HepG2 (cell line): ENCODE measurements around the gene PPP1R15A. TPM values are rescaled to one million over a fixed set of nuclear protein-coding genes. Genes with fewer than 3 reads are reported as not detected.
A peak's percentile ranks its signal among the peaks of the same experiment; 100 is the strongest.

Experiments used
- BCL3 ChIP-seq: sonication (generic); formaldehyde crosslinking; IDR thresholded peaks from 2 replicates; pipeline ENCODE4 v1.5.1; 2020; ENCODE audit warnings: mild to moderate bottlenecking, missing genetic modification reagents, moderate library complexity
- BCL6 ChIP-seq: IDR thresholded peaks from 2 replicates; pipeline ENCODE4 v1.6.1; 2016; ENCODE audit warnings: missing genetic modification reagents, missing compliant biosample characterization
- CREM ChIP-seq, 2 experiments: sonication (generic) in 1 of 2; formaldehyde crosslinking in 1 of 2; IDR thresholded peaks; 2 replicates each; pipeline versions ENCODE4 v1.4.0 to v1.6.1; 2016 to 2020; ENCODE audit warnings: antibody characterized with exemption in 1 of 2, mild to moderate bottlenecking in 1 of 2, missing genetic modification reagents in 1 of 2
- DPF2 ChIP-seq: sonication (generic); formaldehyde crosslinking; IDR thresholded peaks from 2 replicates; pipeline ENCODE4 v1.4.0; 2020; ENCODE audit warnings: mild to moderate bottlenecking, low read depth, missing genetic modification reagents, borderline replicate concordance
- E2F2 ChIP-seq: sonication (generic); formaldehyde crosslinking; IDR thresholded peaks from 2 replicates; pipeline ENCODE4 v1.4.0; 2020; ENCODE audit warnings: missing genetic modification reagents, borderline replicate concordance
- EP300 ChIP-seq, 3 experiments: sonication (generic) in 1 of 3; formaldehyde crosslinking in 1 of 3; IDR thresholded peaks; 2 replicates each; pipeline versions ENCODE4 v1.5.1 to v1.6.1; 2011 to 2020; ENCODE audit warnings: low read depth in 2 of 3, low read length in 2 of 3, borderline replicate concordance in 1 of 3, improper control_type of control experiment in 1 of 3, mild to moderate bottlenecking in 1 of 3, missing genetic modification reagents in 1 of 3, moderate library complexity in 1 of 3
- GABPA ChIP-seq, 2 experiments: IDR thresholded peaks; 2 replicates each; pipeline ENCODE4 v1.6.1; 2011 to 2016; ENCODE audit warnings: low read depth in 2 of 2, low read length in 1 of 2, missing biosample characterization in 1 of 2, missing genetic modification characterization in 1 of 2
- HCFC1 ChIP-seq: fragments of 150-350 bp; IDR thresholded peaks from 2 replicates; pipeline ENCODE4 v1.6.1; 2014; ENCODE audit warnings: low read depth, low read length
- KLF16 ChIP-seq, 2 experiments: sonication (generic) in 1 of 2; formaldehyde crosslinking in 1 of 2; IDR thresholded peaks; 2 replicates each; pipeline versions ENCODE4 v1.6.1 to v1.8.0; 2016 to 2023; ENCODE audit warnings: missing genetic modification reagents in 2 of 2, missing compliant biosample characterization in 1 of 2
- KLF6 ChIP-seq: IDR thresholded peaks from 2 replicates; pipeline ENCODE4 v1.8.0; 2016; ENCODE audit warnings: missing biosample characterization, missing genetic modification reagents
- LCORL ChIP-seq, 2 experiments: fragments of 450-650 bp in 1 of 2; sonication (generic) in 1 of 2; formaldehyde crosslinking in 1 of 2; IDR thresholded peaks; 2 replicates each; pipeline versions ENCODE4 v1.5.0 to v1.6.1; 2017 to 2020; ENCODE audit warnings: antibody characterized with exemption in 1 of 2, missing genetic modification reagents in 1 of 2
- MAFF ChIP-seq: IDR thresholded peaks from 2 replicates; pipeline ENCODE4 v1.6.1; 2011; ENCODE audit warnings: low read depth, low read length, improper control_type of control experiment
- MBD4 ChIP-seq: IDR thresholded peaks from 2 replicates; pipeline ENCODE4 v1.6.1; 2012; ENCODE audit warnings: low read length, inconsistent platforms, borderline replicate concordance
- MZF1 ChIP-seq: sonication (generic); formaldehyde crosslinking; IDR thresholded peaks from 2 replicates; pipeline ENCODE4 v1.8.1; 2023; ENCODE audit warnings: mild to moderate bottlenecking, missing genetic modification reagents, borderline replicate concordance
- PHB2 ChIP-seq: fragments of 450-650 bp; IDR thresholded peaks from 2 replicates; pipeline ENCODE4 v1.6.1; 2018; ENCODE audit not compliant: partially characterized antibody
- SUZ12 ChIP-seq: fragments of 150-350 bp; IDR thresholded peaks from 2 replicates; pipeline ENCODE4 v1.6.1; 2014; ENCODE audit warnings: low read depth, low read length
- YEATS4 ChIP-seq: sonication (generic); formaldehyde crosslinking; IDR thresholded peaks from 2 replicates; pipeline ENCODE4 v1.4.0; 2020; ENCODE audit warnings: missing genetic modification reagents, borderline replicate concordance
- ZBTB21 ChIP-seq: sonication (generic); formaldehyde crosslinking; IDR thresholded peaks from 2 replicates; pipeline ENCODE4 v1.4.0; 2020; ENCODE audit warnings: missing genetic modification reagents
- ZBTB34 ChIP-seq: sonication (generic); formaldehyde crosslinking; IDR thresholded peaks from 2 replicates; pipeline ENCODE4 v1.8.0; 2022; ENCODE audit warnings: mild to moderate bottlenecking, missing genetic modification reagents
- ZBTB42 ChIP-seq: sonication (generic); formaldehyde crosslinking; IDR thresholded peaks from 2 replicates; pipeline ENCODE4 v1.5.0; 2020; ENCODE audit warnings: mild to moderate bottlenecking, missing genetic modification reagents
- ZFY ChIP-seq: sonication (generic); formaldehyde crosslinking; IDR thresholded peaks from 2 replicates; pipeline ENCODE4 v1.4.0; 2020; ENCODE audit warnings: missing genetic modification reagents
- ZNF770 ChIP-seq: sonication (generic); formaldehyde crosslinking; IDR thresholded peaks from 2 replicates; pipeline ENCODE4 v1.5.0; 2020; ENCODE audit warnings: mild to moderate bottlenecking, missing genetic modification reagents
- polyA plus RNA-seq, 8 experiments: library from polyadenylated mRNA; depleted of rRNA in 3 of 8; stranded (reverse) in 7 of 8; unstranded in 1 of 8; fragments of >200 nt; fragmentation: Illumina TruSeq in 4 of 8; extraction: Trizol in 4 of 8; gene quantifications; 2 replicates each; pipeline versions ENCODE4 v1.2.1 to v1.2.3, GENCODE V29; 2011 to 2016; ENCODE audit warnings: low read depth in 4 of 8, missing spikeins in 1 of 8, mixed read lengths in 1 of 8; ENCODE audit not compliant: insufficient read depth in 1 of 8
- total RNA-seq, 5 experiments: library from RNA; depleted of rRNA; stranded (reverse); fragments of >200 nt; fragmentation: Illumina TruSeq; extraction: Trizol; gene quantifications; 2 replicates each; pipeline ENCODE4 v1.2.3, GENCODE V29; 2016; ENCODE audit warnings: low read depth in 1 of 5

Gene PPP1R15A
- total and polyA plus RNA-seq, 2 of the 13 experiments (the other 11 are each of a cell fraction or from before 2014, with no cell fraction given), result 15.6 to 18.5 TPM

GRCh38 chr19:48900477-48901406, 28.5 kb downstream of the PPP1R15A start (continued):
- TF ChIP-seq BCL6 (CRISPR knock-in tag) (no peak), DPF2 (no peak), BCL3 (CRISPR knock-in tag) (peak; percentile 12; the same call in 1 of the 2 replicates), ZBTB34 (no peak), LCORL (IDR thresholded peaks at IDR 0.05) (no peak), LCORL (CRISPR knock-in tag; IDR thresholded peaks at IDR 0.05) (no peak), KLF6 (CRISPR knock-in tag) (no peak), MBD4 (no peak), ZNF770 (CRISPR knock-in tag) (no peak), EP300 (IDR thresholded peaks at IDR 0.05; ENCODE audit: low read depth in 2 of 2, low read length in 2 of 2) (no peak), EP300 (CRISPR knock-in tag; IDR thresholded peaks at IDR 0.05; ENCODE audit: borderline replicate concordance) (no peak), SUZ12 (peak; percentile 39; the same call in 1 of the 2 replicates), MZF1 (0 out of 2 replicates have a peak, but pooled peaks have one; percentile 33), ZBTB21 (CRISPR knock-in tag) (no peak), KLF16 (CRISPR knock-in tag; IDR thresholded peaks at IDR 0.05) (no peak), HCFC1 (peak; percentile 70), GABPA (IDR thresholded peaks at IDR 0.05; ENCODE audit: low read depth, low read length) (no peak), GABPA (CRISPR knock-in tag; IDR thresholded peaks at IDR 0.05; ENCODE audit: low read depth) (peak; percentile 85), CREM (IDR thresholded peaks at IDR 0.05) (peak; percentile 88), CREM (CRISPR knock-in tag; IDR thresholded peaks at IDR 0.05) (no peak), YEATS4 (CRISPR knock-in tag) (no peak), E2F2 (CRISPR knock-in tag) (0 out of 2 replicates have a peak, but pooled peaks have one; percentile 22), PHB2 (no peak), ZFY (CRISPR knock-in tag) (peak; percentile 1), MAFF (no peak), ZBTB42 (CRISPR knock-in tag) (0 out of 2 replicates have a peak, but pooled peaks have one; percentile 22)
